Lower leg skin (tissue), 3 donors: ENCODE measurements around the gene MAP3K3.

Experiments
- CTCF ChIP-seq, 3 donors: fragments of 450-650 bp; IDR thresholded peaks; one replicate each; pipeline ENCODE4 v1.5.1; 2016; ENCODE audit warnings: antibody characterized with exemption in 3 of 3, mild to moderate bottlenecking in 3 of 3, moderate library complexity in 2 of 3
- POLR2A ChIP-seq, 2 donors: fragments of 450-650 bp; IDR thresholded peaks; one replicate each; pipeline ENCODE4 v1.6.1; 2016 to 2017; ENCODE audit warnings: antibody characterized with exemption in 2 of 2, mild to moderate bottlenecking in 1 of 2, moderate library complexity in 1 of 2

GRCh38 chr17:63704836-63705235 lies 82.6 kb downstream of the MAP3K3 start:
- TF ChIP-seq CTCF (IDR thresholded peaks at IDR 0.05) = no peak
- no peak for TF ChIP-seq POLR2A (IDR thresholded peaks at IDR 0.05)
